Colonic mucosa (tissue), 4 donors: ENCODE results near the gene AMIGO1. TPM values are rescaled to one million over a fixed set of nuclear protein-coding genes. Genes with fewer than 3 reads are reported as not detected.

Experiments used
- DNase-seq: peaks from one replicate; pipeline ENCODE4 v3.0.0-alpha.2; 2020
- H3K27ac ChIP-seq: fragments of 200-600 bp; one replicate; pipeline ENCODE4 v1.8.0; 2021
- H3K27me3 ChIP-seq: fragments of 200-600 bp; one replicate; pipeline ENCODE4 v1.8.0; 2021
- H3K36me3 ChIP-seq: fragments of 200-600 bp; one replicate; pipeline ENCODE4 v1.8.0; 2021
- H3K4me1 ChIP-seq: fragments of 200-600 bp; one replicate; pipeline ENCODE4 v1.8.0; 2021; ENCODE audit warnings: mild to moderate bottlenecking
- H3K4me3 ChIP-seq: fragments of 200-600 bp; one replicate; pipeline ENCODE4 v1.8.0; 2021
- H3K9ac ChIP-seq, 2 donors: one replicate each; pipeline ENCODE4 v1.7.0; 2013; ENCODE audit warnings: control low read depth in 2 of 2, low read depth in 2 of 2, low read length in 2 of 2
- H3K9me3 ChIP-seq: fragments of 200-600 bp; one replicate; pipeline ENCODE4 v1.8.0; 2021
- intact Hi-C: fragments of 100-400 bp; cut with DNase I; formaldehyde crosslinking; loops from one replicate; pipeline ENCODE4 v1.14.1; 2022
- total RNA-seq, 2 donors: library from RNA; stranded (reverse); fragmentation: NEBNext Ultra II Directional in 1 of 2; extraction: Animal tissue kit (Norgen Biotek cat#: 25700) in 1 of 2; gene quantifications; one replicate each; pipeline ENCODE4 v1.2.1, GENCODE V29; 2021
- TF ChIP-seq, protein P1 (sequence below): fragments of 200-600 bp; IDR thresholded peaks from one replicate; pipeline ENCODE4 v1.8.0; 2022; ENCODE audit warnings: antibody characterized with exemption, mild to moderate bottlenecking
- donor health status: healthy.
- donor health status: DM: no; HTN: no; CAD: no.
- donor health status: DM: no; HTN: no; CAD: no.

Gene AMIGO1
- total RNA-seq, 2 donors from 2014 or later, result 2.5 to 3.9 TPM

DNA sequence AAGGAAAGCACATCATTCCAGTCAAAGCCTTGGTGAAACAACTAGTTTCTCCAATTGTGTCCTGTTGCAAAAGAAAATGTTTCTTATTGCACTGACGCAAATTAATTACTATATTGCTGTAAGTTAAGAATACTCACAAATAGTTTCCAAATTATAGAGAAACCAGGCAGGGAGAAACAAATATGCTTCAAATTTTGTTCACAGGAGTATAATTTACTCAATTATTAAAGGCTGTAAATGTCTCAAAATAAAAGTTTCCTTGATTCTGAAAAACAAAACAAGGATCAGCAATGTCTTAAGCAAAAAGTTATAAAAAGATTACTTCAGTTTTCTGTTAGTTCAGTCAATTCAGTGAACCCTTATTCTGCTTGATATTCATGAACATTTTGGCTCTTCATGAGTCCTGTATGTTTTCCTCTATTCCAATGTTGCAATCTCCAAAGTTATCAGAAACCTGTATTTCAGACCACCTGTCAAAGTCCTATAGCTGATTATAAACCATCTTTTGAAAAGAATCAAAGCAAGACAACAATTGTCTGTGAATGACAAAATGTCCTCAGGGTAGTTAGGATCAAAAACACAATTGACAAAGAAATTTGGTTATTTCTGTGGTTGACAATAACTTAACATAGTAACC, 54.9 kb downstream of the AMIGO1 start:
- TF ChIP-seq, protein P1, sequence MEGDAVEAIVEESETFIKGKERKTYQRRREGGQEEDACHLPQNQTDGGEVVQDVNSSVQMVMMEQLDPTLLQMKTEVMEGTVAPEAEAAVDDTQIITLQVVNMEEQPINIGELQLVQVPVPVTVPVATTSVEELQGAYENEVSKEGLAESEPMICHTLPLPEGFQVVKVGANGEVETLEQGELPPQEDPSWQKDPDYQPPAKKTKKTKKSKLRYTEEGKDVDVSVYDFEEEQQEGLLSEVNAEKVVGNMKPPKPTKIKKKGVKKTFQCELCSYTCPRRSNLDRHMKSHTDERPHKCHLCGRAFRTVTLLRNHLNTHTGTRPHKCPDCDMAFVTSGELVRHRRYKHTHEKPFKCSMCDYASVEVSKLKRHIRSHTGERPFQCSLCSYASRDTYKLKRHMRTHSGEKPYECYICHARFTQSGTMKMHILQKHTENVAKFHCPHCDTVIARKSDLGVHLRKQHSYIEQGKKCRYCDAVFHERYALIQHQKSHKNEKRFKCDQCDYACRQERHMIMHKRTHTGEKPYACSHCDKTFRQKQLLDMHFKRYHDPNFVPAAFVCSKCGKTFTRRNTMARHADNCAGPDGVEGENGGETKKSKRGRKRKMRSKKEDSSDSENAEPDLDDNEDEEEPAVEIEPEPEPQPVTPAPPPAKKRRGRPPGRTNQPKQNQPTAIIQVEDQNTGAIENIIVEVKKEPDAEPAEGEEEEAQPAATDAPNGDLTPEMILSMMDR, result no peak
- Histone ChIP-seq H3K9ac (no peak overlapping the region), H3K4me1 (no peaks in the 10 kb centered on the region), H3K27ac (no peak overlapping the region), H3K9me3 (no peaks in the 10 kb centered on the region), H3K36me3 (no peaks in the 10 kb centered on the region), H3K4me3 (no peak overlapping the region), H3K27me3 (no peaks in the 10 kb centered on the region)
- no peak for DNase-seq
- intact Hi-C loops, result no loop called here

Other genes starting within 250 kb of the AMIGO1 start
- 10 to 100 TPM in 1 of 2 donors, 1 to 10 TPM in 1; 6.5 to 36.0 TPM for gene PSRC1, start 226.6 kb downstream of the AMIGO1 start, total RNA-seq
- not detected for gene MYBPHL, start 202.7 kb downstream of the AMIGO1 start, total RNA-seq
- 100 to 1,000 TPM in 1 of 2 donors, 10 to 100 TPM in 1; 76.2 to 134 TPM for gene SORT1, start 111.8 kb downstream of the AMIGO1 start, total RNA-seq
- gene PSMA5, start 83.3 kb downstream of the AMIGO1 start, total RNA-seq, result 100 to 1,000 TPM in 1 of 2 donors, 10 to 100 TPM in 1; 93.9 to 163 TPM
- gene SYPL2, start 43.2 kb downstream of the AMIGO1 start, total RNA-seq, result under 1 TPM; 0.12 to 0.35 TPM
- gene ATXN7L2, start 25.8 kb downstream of the AMIGO1 start, total RNA-seq, result 1 to 10 TPM; 2.3 to 4.0 TPM
- gene CYB561D1, start 15.6 kb downstream of the AMIGO1 start, total RNA-seq, result 10 to 100 TPM in 1 of 2 donors, 1 to 10 TPM in 1; 8.1 to 12.5 TPM
- gene GPR61, start 30.1 kb upstream of the AMIGO1 start, total RNA-seq, result not detected
- 1 to 10 TPM; 7.7 to 8.9 TPM for gene GNAI3, start 38.9 kb upstream of the AMIGO1 start, total RNA-seq
- gene GNAT2, start 109.9 kb upstream of the AMIGO1 start, total RNA-seq, result under 1 TPM in 1 of 2 donors, not detected in 1; 0.32 TPM
- gene AMPD2, start 110.1 kb upstream of the AMIGO1 start, total RNA-seq, result 10 to 100 TPM; 28.0 to 60.3 TPM
- gene GSTM4, start 146.4 kb upstream of the AMIGO1 start, total RNA-seq, result 10 to 100 TPM; 62.6 to 77.4 TPM
- 10 to 100 TPM; 18.5 to 20.7 TPM for gene GSTM2, start 158.3 kb upstream of the AMIGO1 start, total RNA-seq
- 10 to 100 TPM in 1 of 2 donors, not detected in 1; 46.1 TPM for gene GSTM1, start 178.1 kb upstream of the AMIGO1 start, total RNA-seq
- 1 to 10 TPM; 2.0 to 3.0 TPM for gene GSTM5, start 202.5 kb upstream of the AMIGO1 start, total RNA-seq
- 10 to 100 TPM in 1 of 2 donors, 1 to 10 TPM in 1; 4.9 to 24.6 TPM for gene GSTM3, start 231.3 kb upstream of the AMIGO1 start, total RNA-seq